Cardiac septum (tissue), 1 donor: ENCODE measurements around the gene INPP4B. TPM values are rescaled to one million over a fixed set of nuclear protein-coding genes. Genes with fewer than 3 reads are reported as not detected.
"Not testable (repeated sequence)": the region's sequence is repeated elsewhere in the genome, so short reads cannot be mapped to it uniquely, and the experiment has no call there.

Experiments
- DNase-seq: peaks from one replicate; pipeline ENCODE4 v3.0.0-alpha.2; 2020; ENCODE audit warnings: low spot score
- intact Hi-C: fragments of 100-400 bp; cut with DNase I; formaldehyde crosslinking; loops from one replicate; pipeline ENCODE4 v1.14.0; 2022
- total RNA-seq: library from RNA; stranded (reverse); fragmentation: NEBNext Ultra II Directional; extraction: Animal tissue kit (Norgen Biotek cat#: 25700); gene quantifications from one replicate; pipeline ENCODE4 v1.2.1, GENCODE V29; 2021
- donor health status: DM: no; HTN: no; CAD: no.

INPP4B gene
- total RNA-seq, 1 donor from 2014 or later: 83.1 TPM

- intact Hi-C loops: no loop called here
- DNase-seq: no peak
Measured at GRCh38 chr4:142098900-142099545, 747.1 kb downstream of the INPP4B start.

DNA sequence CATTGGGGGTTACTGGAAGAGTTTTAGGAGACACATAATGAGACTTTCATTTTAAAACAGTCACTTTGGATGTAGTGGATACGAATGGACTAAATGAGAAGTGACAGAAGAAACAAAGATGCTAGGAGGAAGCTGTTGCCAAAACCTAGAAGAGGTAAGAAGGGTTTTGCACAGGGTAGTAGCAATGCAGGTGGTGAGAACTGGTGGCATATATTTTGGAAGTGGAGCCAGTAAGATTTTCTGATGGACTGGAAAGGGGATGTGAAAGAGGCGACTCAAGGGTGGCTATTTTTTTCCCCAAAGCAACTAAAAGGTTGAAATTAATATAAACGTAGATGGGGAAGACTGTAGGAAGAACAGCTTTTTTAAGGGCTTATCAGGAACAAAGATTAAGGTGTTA is 747.7 kb downstream of the INPP4B start:
- intact Hi-C loops: no loop called here
- no peak for DNase-seq

- intact Hi-C loops: no loop called here
- no peak for DNase-seq
Measured at GRCh38 chr4:142097015-142097414, 749.1 kb downstream of the INPP4B start.

DNA sequence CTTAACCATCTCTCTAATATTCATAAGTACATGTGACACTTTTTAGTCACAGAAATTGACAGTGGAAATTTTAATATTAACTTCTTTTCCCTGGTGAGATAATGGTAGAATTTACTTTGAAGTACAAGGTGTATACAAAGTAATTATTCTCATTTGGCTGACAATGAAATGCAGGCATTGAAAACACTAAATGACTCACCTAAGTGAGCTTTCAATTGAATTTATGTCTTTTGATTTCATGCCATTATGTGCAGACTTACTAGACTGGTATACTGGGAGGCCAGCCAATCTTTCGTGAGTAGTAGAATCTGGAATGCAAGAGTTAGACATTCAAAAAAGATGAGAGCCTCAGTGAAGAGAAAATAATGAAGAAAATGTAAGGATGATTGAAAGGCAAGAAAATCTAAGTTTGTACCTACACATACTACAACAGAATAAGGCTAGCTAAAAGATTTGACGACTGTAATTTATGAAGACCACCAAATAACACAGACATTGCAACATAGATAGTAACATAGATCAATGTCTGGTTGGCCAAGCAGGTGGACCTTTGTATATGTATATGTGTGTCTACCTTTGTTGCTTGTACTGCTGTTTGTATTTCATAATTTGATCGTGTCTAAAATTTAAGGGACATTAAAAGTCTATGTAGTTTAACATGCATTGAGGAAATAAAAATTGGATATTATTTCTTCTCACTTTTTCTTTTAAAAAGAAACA is 750.1 kb downstream of the INPP4B start:
- intact Hi-C loops: no loop called here
- DNase-seq: no peak

DNA sequence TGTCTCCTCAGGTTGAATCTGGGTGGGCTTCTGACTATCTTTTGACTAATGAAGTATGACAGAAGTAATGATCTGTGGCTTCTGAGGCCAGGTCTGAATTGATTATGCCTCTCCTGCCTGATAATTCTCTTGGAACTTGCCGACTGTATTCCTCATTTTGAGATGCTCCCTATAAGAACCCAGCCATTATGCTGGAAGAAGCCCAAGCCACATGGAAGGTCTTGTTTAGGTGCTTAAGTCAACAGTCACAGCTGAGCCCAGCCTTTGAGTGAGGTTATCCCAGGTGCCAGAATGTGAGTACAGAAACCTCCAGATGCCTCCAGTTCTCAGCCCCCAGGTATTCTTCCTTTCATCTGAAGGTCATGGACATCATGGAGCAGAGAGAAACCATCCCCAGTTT is 753.2 kb downstream of the INPP4B start:
- intact Hi-C loops: no loop called here

GRCh38 chr4:142091691-142092182 is 754.4 kb downstream of the INPP4B start:
- intact Hi-C loops: no loop called here
- no peak for DNase-seq

More for the DNA sequence above, 753.2 kb downstream of the INPP4B start:
- DNase-seq: no peak

DNA sequence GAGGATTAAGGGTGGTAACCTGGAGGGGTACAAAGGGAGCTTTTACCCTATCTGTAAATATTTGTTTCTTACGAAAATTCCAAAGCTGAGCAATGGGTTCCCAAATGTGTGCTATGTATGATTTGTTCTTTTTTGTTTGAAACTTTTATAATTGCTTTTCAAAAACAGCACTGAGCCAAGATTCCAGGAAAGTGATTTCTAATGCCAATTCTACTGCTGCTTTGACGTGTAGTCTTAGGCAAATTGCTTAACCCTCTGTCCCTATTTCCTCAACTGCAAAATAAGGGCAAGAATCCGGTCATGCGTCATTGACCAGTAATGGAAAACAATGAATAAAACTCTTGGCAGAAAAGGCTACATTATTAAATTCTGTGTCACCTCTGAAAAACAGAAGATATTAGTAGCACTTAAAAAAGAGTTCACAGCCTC is 755.0 kb downstream of the INPP4B start:
- intact Hi-C loops: no loop called here
- no peak for DNase-seq

DNA sequence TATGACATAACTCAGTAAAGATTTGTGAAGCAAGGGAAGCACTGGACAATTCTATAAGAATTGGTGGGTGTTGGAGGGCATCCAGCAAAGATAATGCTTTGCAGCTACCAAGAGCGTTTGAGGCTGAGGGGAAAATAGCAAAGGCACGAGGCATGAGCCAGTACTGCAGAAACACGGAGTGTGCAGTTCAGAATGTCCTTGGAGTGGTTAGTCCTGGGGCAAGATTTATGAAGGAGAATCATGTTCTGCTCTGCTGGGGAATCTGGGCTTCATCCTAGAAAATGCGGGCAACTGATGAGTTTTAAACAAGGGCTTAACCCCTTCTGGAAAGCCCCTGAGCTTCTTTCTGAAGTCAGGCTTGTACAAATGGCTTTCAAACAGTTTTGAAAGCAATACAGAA is 757.2 kb downstream of the INPP4B start:
- no peak for DNase-seq
- intact Hi-C loops: no loop called here

DNA sequence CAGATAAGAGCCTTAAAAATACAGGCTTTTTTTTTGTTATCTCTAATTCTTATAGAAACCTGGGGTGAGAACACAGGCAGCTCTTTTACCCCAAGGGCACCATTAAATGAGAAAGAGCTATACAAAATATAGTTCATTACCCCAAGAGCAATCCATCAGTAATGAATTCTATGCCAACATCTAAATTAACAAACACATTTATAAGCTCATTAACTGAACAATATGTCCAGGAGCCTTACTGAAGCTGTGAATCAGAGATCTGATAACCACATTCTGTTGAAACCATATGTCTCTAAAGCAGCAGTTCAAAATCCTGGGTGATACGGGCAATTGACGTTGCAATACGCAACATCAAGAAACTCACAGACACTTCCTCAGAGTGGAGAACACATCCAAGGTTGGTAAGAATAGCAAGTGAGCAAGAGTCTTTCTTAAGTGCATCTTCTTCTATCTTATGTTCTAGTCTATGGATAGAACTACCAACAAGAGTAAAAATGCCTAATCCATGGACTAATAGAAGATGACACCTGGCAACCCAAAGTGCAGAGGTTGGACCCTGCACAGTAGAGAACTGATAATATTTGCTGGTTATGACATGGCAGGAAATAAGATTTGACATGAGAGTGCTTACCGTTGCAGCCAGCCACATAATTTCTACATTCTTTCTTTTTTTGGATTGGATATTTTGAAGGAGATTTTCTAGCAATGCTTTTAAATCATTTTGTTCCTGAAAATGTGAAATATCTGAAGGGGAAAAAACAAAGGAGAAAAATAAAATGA is 760.4 kb downstream of the INPP4B start:
- intact Hi-C loops: no loop called here
- no peak for DNase-seq

GRCh38 chr4:142083264-142083663 is 762.8 kb downstream of the INPP4B start:
- intact Hi-C loops: no loop called here
- no peak for DNase-seq

DNA sequence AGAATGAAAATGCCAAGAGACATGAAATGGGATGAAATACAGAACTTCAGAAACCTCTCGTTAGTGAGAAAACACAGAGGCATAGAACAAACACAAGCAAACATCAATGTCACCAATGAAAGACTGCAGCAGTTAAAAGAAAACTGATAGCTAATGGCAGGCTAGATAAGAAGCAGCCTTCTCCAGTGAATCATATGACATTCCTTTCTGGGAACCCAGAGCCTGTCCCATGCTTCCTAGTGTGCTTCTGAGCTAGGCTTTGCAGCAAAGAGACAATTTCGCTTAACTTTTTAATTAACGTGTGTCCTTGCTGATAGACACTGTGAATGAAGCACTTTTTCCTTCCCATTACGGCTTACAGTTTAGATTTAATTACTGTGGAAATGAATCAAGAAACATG is 765.1 kb downstream of the INPP4B start:
- DNase-seq: no peak
- intact Hi-C loops: no loop called here

DNA sequence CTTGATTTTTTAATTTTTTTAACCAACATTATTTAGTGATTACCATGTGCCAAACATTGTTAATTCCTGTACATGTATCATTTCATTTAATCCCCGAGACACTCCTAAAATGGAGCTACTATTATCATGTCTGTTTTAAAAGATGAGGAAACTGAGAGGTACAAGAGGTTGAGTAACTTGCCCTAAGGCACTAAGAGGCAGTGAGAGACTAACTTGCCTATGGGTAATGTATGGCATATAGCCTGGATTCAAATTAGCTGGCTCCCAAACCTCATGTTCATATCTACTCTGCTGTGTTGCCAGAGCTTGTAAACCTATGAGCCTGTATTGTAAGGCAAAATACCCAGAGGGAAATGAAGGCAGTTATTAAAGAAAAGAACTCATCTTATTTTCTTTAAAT is 766.1 kb downstream of the INPP4B start:
- DNase-seq: no peak
- intact Hi-C loops: no loop called here

DNA sequence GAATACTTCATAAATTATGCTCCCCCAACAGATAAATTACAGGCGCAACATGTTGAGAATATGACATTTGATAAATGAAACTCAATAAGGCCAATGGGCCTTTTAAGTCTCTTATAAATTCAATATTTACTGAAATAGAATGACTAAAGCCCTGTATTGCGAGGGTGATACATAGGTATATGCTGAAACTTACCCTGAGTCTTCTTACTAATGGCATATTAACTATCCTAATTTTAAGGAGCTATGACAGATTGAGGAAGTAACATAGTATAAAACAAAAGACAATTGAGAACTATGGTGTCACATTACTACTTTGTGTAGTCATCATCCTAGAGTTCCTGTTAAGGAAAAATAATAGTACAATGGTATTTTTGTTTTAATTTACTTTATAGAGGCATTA is 769.1 kb downstream of the INPP4B start:
- intact Hi-C loops: no loop called here
- DNase-seq: no peak

DNA sequence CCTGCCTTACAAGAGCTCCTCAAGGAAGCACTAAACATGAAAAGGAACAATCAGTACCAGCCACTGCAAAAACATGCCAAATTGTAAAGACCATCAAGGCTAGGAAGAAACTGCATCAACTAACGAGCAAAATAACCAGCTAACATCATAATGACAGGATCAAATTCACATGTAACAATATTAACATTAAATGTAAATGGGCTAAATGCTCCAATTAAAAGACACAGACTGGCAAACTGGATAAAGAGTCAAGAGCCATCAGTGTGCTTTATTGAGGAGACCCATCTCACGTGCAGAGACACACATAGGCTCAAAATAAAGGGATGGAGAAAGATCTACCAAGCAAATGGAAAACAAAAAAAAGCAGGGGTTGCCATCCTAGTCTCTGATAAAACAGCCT is 777.8 kb downstream of the INPP4B start:
- intact Hi-C loops, DNase-seq: not testable (repeated sequence)

GRCh38 chr4:142066562-142066961 is 779.5 kb downstream of the INPP4B start:
- intact Hi-C loops, DNase-seq: not testable (repeated sequence)

DNA sequence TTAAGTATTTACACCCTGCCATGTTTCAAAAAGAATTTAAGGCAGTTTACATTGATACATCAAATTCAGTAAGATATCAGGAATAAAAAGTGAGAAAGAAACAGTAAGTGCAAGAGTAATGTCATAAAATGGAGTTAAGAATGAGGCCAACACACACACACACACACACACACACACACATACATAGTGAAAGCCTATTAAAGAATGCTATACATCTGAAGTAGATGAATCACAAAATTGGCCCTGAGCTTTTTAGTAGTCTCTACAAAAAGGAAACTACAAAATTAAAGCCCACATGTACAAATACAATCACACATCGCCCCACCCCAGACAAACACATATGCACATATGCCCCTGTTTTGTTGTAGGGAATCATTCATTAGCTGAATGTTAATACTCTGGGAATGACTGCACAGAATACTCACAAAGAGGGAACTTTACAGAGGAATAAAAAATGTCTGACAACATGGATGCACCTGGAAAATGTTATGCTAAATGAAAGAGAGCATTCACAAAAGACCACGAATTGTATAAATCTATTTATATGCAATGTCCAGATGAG is 780.9 kb downstream of the INPP4B start:
- intact Hi-C loops: no loop called here
- DNase-seq: no peak

DNA sequence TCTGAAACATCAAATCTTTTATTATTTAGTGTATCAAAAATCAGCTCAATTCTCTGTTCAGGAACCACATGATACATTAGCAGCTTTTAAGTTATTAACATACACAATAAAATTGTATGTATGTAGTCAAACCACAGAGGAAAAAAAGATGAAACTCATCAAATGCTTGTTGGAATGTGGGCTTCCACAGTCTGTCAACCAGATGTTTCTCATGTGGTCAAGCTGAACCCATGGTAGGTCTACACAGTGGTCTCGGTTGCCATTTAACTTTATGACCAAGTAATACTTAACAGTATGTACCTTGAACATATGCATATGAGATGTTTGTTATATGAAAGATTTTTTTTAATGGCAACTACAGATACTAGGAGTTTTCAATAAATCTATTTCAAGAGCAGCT is 781.9 kb downstream of the INPP4B start:
- DNase-seq: no peak
- intact Hi-C loops: no loop called here

- intact Hi-C loops: no loop called here
- DNase-seq: no peak
Measured at GRCh38 chr4:142045996-142046395, 800.1 kb downstream of the INPP4B start.

- intact Hi-C loops: no loop called here
- no peak for DNase-seq
Measured at GRCh38 chr4:142044271-142044670, 801.8 kb downstream of the INPP4B start.

- intact Hi-C loops: no loop called here
- DNase-seq: no peak
Measured at GRCh38 chr4:142043509-142043908, 802.6 kb downstream of the INPP4B start.
